Esophagus squamous epithelium (tissue), 5 donors: ENCODE measurements around the gene TPCN2. TPM values are rescaled to one million over a fixed set of nuclear protein-coding genes. Genes with fewer than 3 reads are reported as not detected.
"Not testable (repeated sequence)": the region's sequence is repeated elsewhere in the genome, so short reads cannot be mapped to it uniquely, and the experiment has no call there.

Experiments
- DNase-seq: peaks from one replicate; lab custom pipeline; 2025; lab: John Stamatoyannopoulos, UW
- H3K27ac ChIP-seq, 4 donors: fragments of 200-600 bp; sonication (generic); one replicate each; pipeline ENCODE4 v1.5.1; 2016 to 2019; ENCODE audit warnings: mild to moderate bottlenecking in 1 of 4
- H3K27me3 ChIP-seq, 4 donors: fragments of 200-600 bp; sonication (generic); 1 replicate in 3 of 4; 2 replicates in 1 of 4; pipeline versions ENCODE4 v1.5.1 to v1.6.0; 2017 to 2021; ENCODE audit warnings: antibody characterized with exemption in 1 of 4
- H3K36me3 ChIP-seq, 3 donors: fragments of 200-600 bp; sonication (generic); one replicate each; pipeline ENCODE4 v1.5.1; 2016 to 2019
- H3K4me1 ChIP-seq, 3 donors: fragments of 200-600 bp; sonication (generic); one replicate each; pipeline ENCODE4 v1.5.1; 2017 to 2019
- H3K4me3 ChIP-seq, 4 donors: fragments of 200-600 bp; sonication (generic); 1 replicate in 3 of 4; 2 replicates in 1 of 4; pipeline ENCODE4 v1.5.1; 2016 to 2019; ENCODE audit warnings: mild to moderate bottlenecking in 2 of 4, moderate library complexity in 1 of 4
- H3K9me3 ChIP-seq, 3 donors: fragments of 200-600 bp; sonication (generic); one replicate each; pipeline ENCODE4 v1.5.1; 2016 to 2019
- CTCF ChIP-seq, 6 experiments: fragments of 450-650 bp in 4 of 6; fragments of 200-600 bp in 2 of 6; sonication (generic) in 2 of 6; IDR thresholded peaks; one replicate each; pipeline ENCODE4 v1.5.1; 2016 to 2019; ENCODE audit warnings: antibody characterized with exemption in 6 of 6, mild to moderate bottlenecking in 4 of 6, moderate library complexity in 4 of 6
- POLR2A ChIP-seq, 4 donors: fragments of 450-650 bp; IDR thresholded peaks; one replicate each; pipeline ENCODE4 v1.6.1; 2017; ENCODE audit warnings: antibody characterized with exemption in 4 of 4, mild to moderate bottlenecking in 4 of 4, moderate library complexity in 3 of 4
- WGBS, 2 donors: methylation state at CpG; one replicate each; pipeline ENCODE4 v1.1.5; 2018; 5-methylcytosine and 5-hydroxymethylcytosine counted together
- intact Hi-C: fragments of 100-400 bp; cut with DNase I; formaldehyde crosslinking; loops from one replicate; pipeline ENCODE4 v1.15.0; 2022
- total RNA-seq, 4 donors: library from RNA; depleted of rRNA; stranded (reverse); fragments of >200 nt; gene quantifications; one replicate each; pipeline ENCODE4 v1.1.0, GENCODE V29; 2016
- donor health status: DM: yes; HTN: yes; CAD: no.

Gene TPCN2
- total RNA-seq, 4 donors from 2014 or later: 7.9 to 12.0 (median 9.1) TPM

DNA sequence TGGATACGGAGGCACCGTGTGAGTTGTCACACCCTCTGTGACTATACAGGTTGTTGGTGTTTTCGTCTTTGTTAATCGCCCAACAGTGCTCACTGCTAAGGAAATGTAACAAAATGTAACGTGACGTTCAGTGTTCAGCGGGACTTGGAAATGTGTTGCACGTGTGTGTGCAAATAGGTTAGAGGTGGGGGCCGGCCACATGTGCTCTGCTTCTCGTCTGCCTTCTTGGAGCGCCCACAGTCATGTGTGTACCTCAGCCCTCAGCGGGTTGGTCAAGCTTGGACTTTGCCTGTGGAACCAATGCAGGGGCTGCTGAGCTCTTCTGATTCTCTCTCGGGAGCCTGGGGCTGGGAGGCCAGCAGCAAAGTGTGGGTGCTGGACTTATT is 99.6 kb downstream of the TPCN2 start:
- TF ChIP-seq CTCF (IDR thresholded peaks at IDR 0.05) (no peak), POLR2A (IDR thresholded peaks at IDR 0.05) (no peak)
- H3K36me3 ChIP-seq: peaks cover 0 to 5% (median 0%) of the 10 kb centered on the region in 3 donors
- H3K9me3 ChIP-seq: peaks cover 0 to 29% (median 9%) of the 10 kb centered on the region in 3 donors
- 91 to 92% methylated on average over 12 to 13 of the region's 13 CpGs for WGBS, 2 donors
- H3K27ac ChIP-seq: no peak overlapping the region
- H3K27me3 ChIP-seq: no peaks in the 10 kb centered on the region
- peaks cover 0 to 16% (median 9%) of the 10 kb centered on the region in 3 donors for H3K4me1 ChIP-seq
- H3K4me3 ChIP-seq: no peak overlapping the region
- intact Hi-C loops: no loop called here
- DNase-seq: no peak

GRCh38 chr11:69148806-69149205 is 100.1 kb downstream of the TPCN2 start:
- peaks cover 0 to 29% (median 9%) of the 10 kb centered on the region in 3 donors for H3K9me3 ChIP-seq
- no peak overlapping the region for H3K4me3 ChIP-seq
- intact Hi-C loops: no loop called here
- TF ChIP-seq CTCF (IDR thresholded peaks at IDR 0.05) (no peak), POLR2A (IDR thresholded peaks at IDR 0.05) (no peak)
- H3K36me3 ChIP-seq: peaks cover 0 to 5% (median 0%) of the 10 kb centered on the region in 3 donors
- WGBS, 2 donors: 80 to 90% methylated on average over 3 to 8 of the region's 9 CpGs
- no peaks in the 10 kb centered on the region for H3K27me3 ChIP-seq
- H3K4me1 ChIP-seq: peaks cover 0 to 12% (median 5%) of the 10 kb centered on the region in 3 donors
- no peak for DNase-seq
- H3K27ac ChIP-seq: no peak overlapping the region

GRCh38 chr11:69149338-69150045 is 100.8 kb downstream of the TPCN2 start:
- DNase-seq, H3K27me3 ChIP-seq, H3K4me3 ChIP-seq, H3K4me1 ChIP-seq, intact Hi-C loops, H3K27ac ChIP-seq, H3K36me3 ChIP-seq: not testable (repeated sequence)
- 85% methylated on average over 8 to 10 of the region's 11 CpGs for WGBS, 2 donors
- H3K9me3 ChIP-seq: peaks cover 0 to 29% (median 9%) of the 10 kb centered on the region in 3 donors

DNA sequence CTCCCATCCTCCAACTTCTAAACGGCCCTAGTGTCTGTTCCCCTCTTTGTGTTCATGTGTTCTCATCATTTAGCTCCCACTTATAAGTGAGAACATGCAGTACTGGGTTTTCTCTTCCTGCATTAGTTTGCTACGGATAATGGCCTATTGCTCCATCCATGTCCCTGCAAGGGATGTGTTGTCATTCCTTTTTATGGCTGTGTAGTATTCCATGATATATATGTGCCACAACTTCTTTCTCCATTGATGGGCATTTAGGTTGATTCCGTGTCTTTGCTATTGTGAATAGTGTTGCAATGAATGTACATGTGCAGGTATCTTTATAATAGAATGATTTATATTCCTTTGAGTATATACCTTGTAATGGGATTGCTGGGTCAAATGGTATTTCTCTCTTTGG is 101.4 kb downstream of the TPCN2 start:
- Histone ChIP-seq H3K9me3 (peaks cover 0 to 29% (median 9%) of the 10 kb centered on the region in 3 donors), H3K27me3 (no peaks in the 10 kb centered on the region), H3K4me1 (peaks cover 0 to 3% (median 0%) of the 10 kb centered on the region in 3 donors), H3K27ac (no peak overlapping the region), H3K4me3 (no peak overlapping the region), H3K36me3 (peaks cover 0 to 5% (median 0%) of the 10 kb centered on the region in 3 donors)
- no peak for TF ChIP-seq POLR2A (IDR thresholded peaks at IDR 0.05)
- no peak for TF ChIP-seq CTCF (IDR thresholded peaks at IDR 0.05)
- WGBS, 2 donors: 73 to 85% methylated on average over 3 of the region's 3 CpGs
- intact Hi-C loops: no loop called here
- DNase-seq: no peak

- no peak for TF ChIP-seq CTCF (IDR thresholded peaks at IDR 0.05)
- TF ChIP-seq POLR2A (IDR thresholded peaks at IDR 0.05): no peak
These were observed 103.1 kb downstream of the TPCN2 start for GRCh38 chr11:69151836-69152235.

More at GRCh38 chr11:69151836-69152235, 103.1 kb downstream of the TPCN2 start:
- Histone ChIP-seq H3K27ac (no peak overlapping the region), H3K36me3 (no peaks in the 10 kb centered on the region), H3K9me3 (peaks cover 0 to 13% (median 0%) of the 10 kb centered on the region in 3 donors), H3K27me3 (peaks cover 0 to 3% (median 0%) of the 10 kb centered on the region in 4 donors), H3K4me1 (peaks cover 8 to 20% (median 8%) of the 10 kb centered on the region in 3 donors), H3K4me3 (no peak overlapping the region)
- intact Hi-C loops: no loop called here
- 77 to 78% methylated on average over 9 of the region's 10 CpGs for WGBS, 2 donors
- DNase-seq: no peak
